Epithelial cell of proximal tubule (primary cell): ENCODE data around the gene TBC1D21. TPM values are rescaled to one million over a fixed set of nuclear protein-coding genes. Genes with fewer than 3 reads are reported as not detected.
"Not testable (repeated sequence)": the region's sequence is repeated elsewhere in the genome, so short reads cannot be mapped to it uniquely, and the experiment has no call there.

Experiments used
- DNase-seq: peaks from one replicate; pipeline ENCODE4 v3.0.0-alpha.2; 2011; ENCODE audit warnings: low read depth
- H3K4me3 ChIP-seq: 2 replicates; pipeline ENCODE4 v1.5.1; 2011; ENCODE audit warnings: low read depth, mild to moderate bottlenecking, low read length
- CTCF ChIP-seq: conservative IDR thresholded peaks from 2 replicates; pipeline ENCODE4 v1.5.1; 2012; ENCODE audit warnings: low read depth, mild to moderate bottlenecking, low read length
- total RNA-seq: library from RNA; depleted of rRNA; stranded (reverse); fragments of >200 nt; gene quantifications from 2 replicates; pipeline ENCODE4 v1.2.3, GENCODE V29; 2015

The TBC1D21 gene
- total RNA-seq, 1 donor from 2014 or later = not detected

- no peak overlapping the region for H3K4me3 ChIP-seq
- DNase-seq = no peak
- no peak for TF ChIP-seq CTCF
Measured at GRCh38 chr15:73936588-73937290, 63.4 kb downstream of the TBC1D21 start.

GRCh38 chr15:73937296-73937695, 63.9 kb downstream of the TBC1D21 start:
- no peak for TF ChIP-seq CTCF
- no peak overlapping the region for H3K4me3 ChIP-seq
- no peak for DNase-seq

- no peak for TF ChIP-seq CTCF
- no peak overlapping the region for H3K4me3 ChIP-seq
- no peak for DNase-seq
Measured at GRCh38 chr15:73937726-73938125, 64.4 kb downstream of the TBC1D21 start.

GRCh38 chr15:73938516-73938915, 65.2 kb downstream of the TBC1D21 start:
- DNase-seq = not testable (repeated sequence)

More at GRCh38 chr15:73938516-73938915, 65.2 kb downstream of the TBC1D21 start:
- not testable (repeated sequence) for H3K4me3 ChIP-seq

Other genes starting within 250 kb of the TBC1D21 start
- gene NPTN, start 240.2 kb upstream of the TBC1D21 start, total RNA-seq = 90.8 and 100 TPM in 2 replicates
- gene CD276, start 189.2 kb upstream of the TBC1D21 start, total RNA-seq = 151 and 189 TPM in 2 replicates
- under 0.01 and 2.0 TPM in 2 replicates for gene INSYN1, start 120.2 kb upstream of the TBC1D21 start, total RNA-seq
- gene LOXL1, start 52.9 kb downstream of the TBC1D21 start, total RNA-seq = 48.7 and 120 TPM in 2 replicates
- gene STOML1, start 118.7 kb downstream of the TBC1D21 start, total RNA-seq = 13.5 and 26.4 TPM in 2 replicates
- gene PML, start 121.2 kb downstream of the TBC1D21 start, total RNA-seq = 74.8 and 78.9 TPM in 2 replicates
- not detected in 2 replicates for gene GOLGA6A, start 209.0 kb downstream of the TBC1D21 start, total RNA-seq